NCI-H1417 (cell line): ENCODE data around the gene HSPB6.

Source experiments
- DNase-seq, 3 experiments: peaks; one replicate each; lab custom pipeline; 2025; lab: John Stamatoyannopoulos, UW

HSPB6 gene

DNA sequence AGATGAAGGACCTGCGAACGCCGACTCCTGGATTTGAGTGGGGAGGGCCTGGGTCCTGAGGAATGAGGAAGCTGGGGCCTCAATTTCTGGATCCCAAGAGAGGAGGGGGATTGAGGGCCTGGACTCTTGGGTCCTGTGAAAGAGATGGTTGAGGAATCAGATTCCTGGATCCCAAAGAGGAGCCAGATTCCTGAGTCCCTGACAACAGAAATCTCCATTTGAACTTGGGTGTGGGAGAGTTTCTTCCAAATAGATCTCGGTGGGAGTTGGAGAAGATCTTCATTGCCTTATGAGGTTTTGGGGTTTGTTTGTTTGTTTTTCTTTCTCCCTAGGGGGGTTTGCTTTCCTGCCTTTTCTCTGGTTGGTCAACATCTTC is 10.8 kb downstream of the HSPB6 start:
- no peak for DNase-seq

DNA sequence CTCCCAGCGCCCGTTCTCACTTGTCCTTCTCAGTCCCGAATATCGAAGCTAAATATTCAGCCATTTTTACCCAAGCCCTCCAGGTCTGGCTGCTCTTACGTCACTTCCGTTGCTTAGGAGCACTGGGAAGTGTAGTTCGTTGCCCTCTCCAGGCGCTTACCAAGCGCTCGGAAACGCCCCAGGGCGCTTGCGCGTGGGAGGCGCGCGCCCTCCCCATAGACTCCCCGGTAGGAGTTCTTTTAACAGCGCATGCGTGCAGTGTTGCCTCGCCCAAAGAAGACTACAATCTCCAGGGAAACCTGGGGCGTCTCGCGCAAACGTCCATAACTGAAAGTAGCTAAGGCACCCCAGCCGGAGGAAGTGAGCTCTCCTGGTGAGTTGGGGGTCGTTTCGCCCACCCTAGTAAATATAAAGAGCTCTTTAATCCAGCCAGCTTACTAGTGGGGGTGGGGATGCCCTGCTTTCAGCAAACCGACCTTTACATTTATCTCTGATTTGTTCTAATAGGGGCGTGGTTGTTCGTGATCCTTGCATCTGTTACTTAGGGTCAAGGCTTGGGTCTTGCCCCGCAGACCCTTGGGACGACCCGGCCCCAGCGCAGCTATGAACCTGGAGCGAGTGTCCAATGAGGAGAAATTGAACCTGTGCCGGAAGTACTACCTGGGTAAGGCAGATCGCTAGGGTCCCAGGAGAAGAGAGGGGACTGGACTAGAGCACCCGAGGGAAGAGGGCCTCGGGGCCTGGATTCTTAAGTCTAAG is 11.3 kb downstream of the HSPB6 start, which contains the start of the genes PSENEN and U2AF1L4:
Gene PSENEN (plus strand): TSS at position 324 of the 759 bp plus-strand sequence. CDS start 280 bp downstream, at position 604.
Gene U2AF1L4 (minus strand): TSS at position 91 of the 759 bp plus-strand sequence. CDS start 27 bp downstream, at position 64.
- peak; percentile 97 to 100 (median 99) for DNase-seq

DNA sequence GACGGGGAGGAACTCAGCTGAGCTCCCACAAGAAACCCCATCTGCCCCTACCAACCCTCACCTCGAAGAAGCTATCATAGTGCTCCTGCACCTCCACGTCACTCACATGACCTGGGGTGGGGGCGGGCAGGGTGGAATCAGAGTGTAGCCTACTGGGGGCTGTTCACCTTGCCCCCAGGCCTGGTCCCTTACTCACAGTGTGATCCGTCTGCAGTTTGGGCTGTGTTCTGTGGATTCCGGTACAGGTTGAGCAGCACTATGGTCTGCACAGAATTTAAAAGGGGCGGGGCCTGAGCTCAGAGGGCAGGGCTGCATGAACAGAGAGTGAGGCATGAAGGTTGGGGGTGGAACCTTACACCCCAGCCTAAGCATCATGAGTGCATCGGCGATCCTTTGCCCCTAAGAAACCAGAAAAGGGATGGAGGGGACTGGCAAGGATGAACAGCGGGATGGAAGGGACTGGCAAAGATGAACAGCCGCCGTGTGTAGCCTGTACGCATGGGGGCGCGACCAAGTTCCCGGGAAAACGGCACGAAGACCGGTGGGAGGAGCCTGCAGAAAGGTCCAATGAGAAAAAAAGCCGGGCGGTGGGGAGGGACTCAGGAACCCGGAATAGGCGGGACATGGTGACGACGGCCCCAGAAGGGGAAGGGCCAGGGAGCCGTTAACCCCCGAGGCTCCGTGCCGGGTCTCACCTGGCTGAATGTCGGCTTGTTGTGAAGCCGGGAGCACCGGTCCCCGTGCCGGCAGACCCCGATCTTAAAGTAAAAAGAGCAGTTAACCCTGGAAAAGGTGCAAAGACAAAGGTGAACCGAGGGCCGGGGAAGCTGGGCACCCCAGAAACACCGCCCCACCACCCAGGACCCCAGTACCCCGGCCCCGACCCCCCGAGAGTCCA is 12.2 kb downstream of the HSPB6 start:
- DNase-seq, result peak; percentile 92 to 97 (median 97)

DNA sequence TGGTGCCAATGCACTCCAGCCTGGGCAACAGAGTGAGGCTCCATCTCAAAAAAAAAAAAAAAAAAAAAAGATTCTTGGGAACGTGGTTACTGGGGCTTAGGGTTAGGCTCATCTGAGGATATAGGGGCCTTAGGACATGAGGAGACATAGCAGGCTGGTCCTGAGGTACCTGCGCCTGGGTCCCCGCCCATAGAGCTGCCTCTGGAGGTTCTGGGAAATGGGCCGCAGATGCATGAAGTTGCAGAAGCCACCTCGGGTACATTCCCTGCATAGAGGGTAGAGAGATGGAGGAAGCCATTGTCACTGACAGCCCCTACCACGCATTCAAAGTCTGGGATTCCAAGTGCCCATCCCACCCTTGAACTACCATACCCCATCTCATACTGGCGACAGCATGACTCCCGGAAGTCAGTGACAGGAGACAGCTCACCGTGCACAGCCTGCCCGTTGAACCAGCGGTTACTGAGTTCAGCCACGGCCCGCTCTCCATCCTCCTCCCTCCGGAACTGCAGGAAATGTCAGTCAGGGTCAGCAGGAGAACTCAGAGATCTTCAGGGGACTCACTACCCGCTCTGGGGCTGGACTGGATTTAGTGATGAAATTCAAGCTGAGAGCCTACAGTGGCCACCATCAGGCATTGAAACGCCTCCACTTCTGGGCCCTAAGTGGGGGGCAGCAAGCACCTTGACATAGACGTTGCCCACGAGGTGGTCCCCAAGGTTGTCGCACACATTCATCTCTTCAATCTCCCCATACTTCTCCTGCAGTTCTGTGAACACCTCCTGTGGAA is 13.0 kb downstream of the HSPB6 start:
- no peak for DNase-seq

DNA sequence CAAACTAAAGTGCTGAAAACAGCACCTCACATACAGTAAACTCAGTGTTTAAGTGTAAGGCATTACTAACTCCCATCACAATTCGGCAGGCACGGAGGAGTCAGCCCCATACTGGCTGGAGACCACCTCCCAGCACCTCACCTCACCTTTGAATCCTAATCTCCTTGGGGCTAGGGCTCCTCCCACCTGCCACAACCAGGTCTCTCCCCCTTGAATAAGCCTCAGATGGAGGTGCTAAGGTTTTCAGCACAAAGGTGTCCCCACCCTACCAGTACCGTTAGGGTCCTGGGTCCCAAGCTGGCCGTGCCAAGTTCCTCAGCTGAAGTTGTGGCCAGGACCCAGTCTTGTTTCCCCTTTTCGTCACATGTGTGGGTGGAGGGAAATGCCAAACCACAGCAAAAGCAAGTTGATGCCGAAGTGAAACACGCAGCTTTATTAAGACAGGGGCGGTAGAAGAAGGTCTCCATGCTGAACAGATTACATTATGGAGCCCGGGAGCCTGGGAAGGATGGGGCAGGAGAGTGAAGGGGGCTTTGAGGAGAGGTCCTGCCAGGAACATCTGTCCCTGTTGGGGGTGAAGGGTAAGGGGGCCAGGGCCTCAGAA is 14.6 kb downstream of the HSPB6 start, which contains the start of gene IGFLR1:
Gene IGFLR1 (minus strand): TSS at position 332 of the 604 bp plus-strand sequence. CDS start 1,272 bp downstream, outside the sequence.
- DNase-seq, result no peak

DNA sequence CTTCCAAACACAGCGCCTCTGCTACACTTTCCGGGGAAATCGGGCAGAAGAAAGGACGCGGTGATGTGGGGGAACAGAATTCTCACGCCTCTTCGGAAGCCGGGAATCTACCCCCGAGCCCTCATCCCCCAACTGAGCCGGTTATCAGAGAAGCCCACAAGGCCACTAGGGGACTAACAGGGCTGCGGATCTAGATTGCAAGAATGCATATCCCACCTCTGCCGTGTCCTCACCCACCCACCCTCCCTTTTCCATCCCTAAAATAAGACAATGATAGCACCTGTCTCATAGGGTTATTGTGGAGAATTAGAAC is 15.7 kb downstream of the HSPB6 start:
- DNase-seq, result no peak

DNA sequence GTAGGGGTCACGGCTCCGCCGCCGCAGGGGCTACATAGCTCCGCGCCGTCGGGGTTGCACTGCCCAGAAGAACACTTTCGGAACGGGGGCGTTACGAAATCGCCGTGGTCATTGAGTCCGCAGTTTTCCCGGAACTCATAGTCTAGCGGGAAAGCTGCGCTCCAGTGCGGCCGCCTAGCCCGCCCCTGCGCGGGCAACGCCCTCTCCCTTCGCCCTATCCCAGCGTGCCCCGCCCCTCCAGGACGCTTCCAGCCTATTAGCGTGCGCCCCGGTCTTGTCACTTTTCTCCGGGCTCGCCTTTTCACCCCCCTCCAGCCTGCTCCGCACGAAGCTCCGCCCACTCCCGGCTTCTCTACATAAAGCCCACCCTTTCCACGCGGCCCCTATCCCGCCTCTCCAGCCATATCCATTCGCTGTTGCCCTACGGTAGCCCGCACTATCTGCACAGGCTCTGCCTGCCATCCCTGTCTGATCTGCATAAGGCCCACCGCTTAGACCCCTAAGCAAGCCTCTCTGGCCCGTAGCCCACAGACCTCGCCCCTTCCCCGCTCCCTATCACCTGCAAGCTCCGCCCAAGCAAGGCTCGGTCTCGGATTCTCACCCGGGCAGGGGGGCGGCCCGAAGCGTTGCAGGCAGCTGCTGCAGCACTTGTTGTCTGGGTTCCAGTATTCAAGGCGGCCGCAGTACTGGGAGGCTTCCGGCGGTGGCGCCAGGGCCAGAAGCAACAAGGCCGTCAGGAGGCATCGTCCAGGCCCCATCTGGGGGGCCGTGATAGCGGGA is 16.2 kb downstream of the HSPB6 start:
- DNase-seq, result peak; percentile 96 to 99 (median 98)

DNA sequence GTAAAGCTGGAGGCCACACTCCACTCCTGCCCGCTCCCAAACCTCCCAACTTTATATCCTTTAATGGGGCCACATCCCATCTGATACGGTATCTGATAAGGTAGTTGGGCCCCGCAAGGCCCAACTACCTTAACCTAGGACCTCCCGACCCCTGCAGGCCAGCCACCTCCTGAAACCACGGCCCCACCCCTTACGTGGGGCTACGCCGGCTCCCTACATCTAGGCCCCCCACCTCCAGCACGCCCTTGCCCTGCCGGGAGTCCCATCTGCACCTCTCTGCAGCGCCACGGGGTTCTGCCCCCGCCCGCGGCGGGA is 16.8 kb downstream of the HSPB6 start:
- DNase-seq, result no peak

DNA sequence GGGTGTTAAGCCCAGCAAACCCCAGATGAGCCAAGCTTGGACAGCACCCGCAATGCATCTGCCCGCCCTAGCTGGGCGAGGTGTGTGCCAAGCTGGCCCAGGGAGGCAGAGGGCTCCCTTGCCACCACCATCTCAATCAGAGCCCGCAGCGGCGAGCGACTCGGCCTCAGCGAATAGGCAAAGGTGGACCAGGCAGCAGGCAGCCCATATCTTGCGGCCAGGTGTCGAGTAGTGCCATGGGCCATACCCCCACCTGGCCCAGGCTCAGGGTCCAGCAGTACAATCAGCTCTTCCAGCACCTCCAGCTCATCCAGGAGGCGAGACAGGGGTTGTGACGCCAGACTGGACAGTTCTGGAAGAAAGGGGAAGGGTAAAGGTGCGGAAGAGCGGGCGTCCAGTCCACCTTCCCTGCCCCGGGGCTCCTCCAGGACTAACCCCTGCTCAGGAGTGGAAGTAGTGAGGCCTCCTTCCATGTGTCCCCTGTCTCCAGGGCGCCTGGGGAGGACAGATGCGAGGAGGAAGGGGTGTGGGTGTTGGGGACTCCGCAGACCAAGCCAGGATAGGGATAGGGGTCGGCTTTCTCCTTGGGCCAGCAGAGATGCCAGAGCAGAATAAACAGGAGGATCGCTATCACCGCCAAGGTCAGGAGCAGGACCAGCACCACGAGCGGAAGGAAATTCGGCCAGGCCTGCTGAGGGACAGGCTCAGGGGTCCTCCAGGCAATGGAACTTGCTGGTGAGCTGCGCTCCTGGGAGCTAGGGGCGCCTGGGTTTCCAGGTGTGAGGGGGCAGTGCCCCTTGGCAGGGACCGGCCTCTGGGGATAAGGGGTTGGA is 17.3 kb downstream of the HSPB6 start:
- DNase-seq, result peak in 1 of 3 experiments; percentile 24

DNA sequence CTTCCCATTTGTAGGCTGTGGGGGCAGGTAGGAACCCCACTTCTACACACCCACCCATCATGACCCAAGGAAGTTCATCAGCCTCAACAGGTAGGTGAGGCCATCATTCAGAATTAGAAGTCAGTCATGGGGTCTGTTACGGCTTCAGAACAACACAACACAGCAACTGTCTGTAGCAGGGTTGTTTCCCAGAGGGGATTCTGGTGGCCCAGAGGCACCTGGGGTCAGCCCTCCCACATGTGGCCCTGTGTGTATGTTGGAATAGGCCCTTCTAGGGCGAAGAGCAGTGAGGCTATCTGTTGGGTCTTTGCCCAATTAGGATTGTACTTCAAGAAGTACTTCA is 18.0 kb downstream of the HSPB6 start:
- no peak for DNase-seq

DNA sequence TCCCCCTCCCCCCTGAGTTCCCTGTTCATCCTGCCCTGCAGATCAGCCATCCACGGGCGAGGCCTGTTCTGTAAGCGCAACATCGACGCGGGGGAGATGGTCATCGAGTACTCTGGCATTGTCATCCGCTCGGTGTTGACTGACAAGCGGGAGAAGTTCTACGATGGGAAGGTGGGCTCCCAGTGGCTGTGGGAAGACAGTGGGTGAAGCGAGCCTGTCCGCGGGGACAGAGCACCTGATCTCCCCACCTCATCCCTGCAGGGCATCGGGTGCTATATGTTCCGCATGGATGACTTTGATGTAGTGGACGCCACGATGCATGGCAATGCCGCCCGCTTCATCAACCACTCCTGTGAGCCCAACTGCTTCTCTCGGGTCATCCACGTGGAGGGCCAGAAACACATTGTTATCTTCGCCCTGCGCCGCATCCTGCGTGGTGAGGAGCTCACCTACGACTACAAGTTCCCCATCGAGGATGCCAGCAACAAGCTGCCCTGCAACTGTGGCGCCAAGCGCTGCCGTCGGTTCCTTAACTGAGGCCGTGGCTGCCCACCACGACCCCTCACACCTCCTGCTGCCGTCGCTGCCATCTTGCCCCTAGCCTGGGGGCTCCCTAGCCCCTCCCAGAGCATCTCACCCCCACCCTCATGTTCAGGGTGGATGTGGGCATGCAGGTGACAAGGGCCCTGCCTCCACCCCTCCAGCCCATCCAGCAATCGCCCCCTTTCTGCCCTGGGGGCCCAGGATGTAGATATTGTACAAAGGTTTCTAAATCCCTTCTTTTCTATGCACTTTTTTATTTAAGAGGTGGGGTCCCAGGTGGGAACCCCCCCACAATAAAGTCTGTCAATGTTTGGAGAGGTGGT is 18.6 kb downstream of the HSPB6 start:
- no peak for DNase-seq

DNA sequence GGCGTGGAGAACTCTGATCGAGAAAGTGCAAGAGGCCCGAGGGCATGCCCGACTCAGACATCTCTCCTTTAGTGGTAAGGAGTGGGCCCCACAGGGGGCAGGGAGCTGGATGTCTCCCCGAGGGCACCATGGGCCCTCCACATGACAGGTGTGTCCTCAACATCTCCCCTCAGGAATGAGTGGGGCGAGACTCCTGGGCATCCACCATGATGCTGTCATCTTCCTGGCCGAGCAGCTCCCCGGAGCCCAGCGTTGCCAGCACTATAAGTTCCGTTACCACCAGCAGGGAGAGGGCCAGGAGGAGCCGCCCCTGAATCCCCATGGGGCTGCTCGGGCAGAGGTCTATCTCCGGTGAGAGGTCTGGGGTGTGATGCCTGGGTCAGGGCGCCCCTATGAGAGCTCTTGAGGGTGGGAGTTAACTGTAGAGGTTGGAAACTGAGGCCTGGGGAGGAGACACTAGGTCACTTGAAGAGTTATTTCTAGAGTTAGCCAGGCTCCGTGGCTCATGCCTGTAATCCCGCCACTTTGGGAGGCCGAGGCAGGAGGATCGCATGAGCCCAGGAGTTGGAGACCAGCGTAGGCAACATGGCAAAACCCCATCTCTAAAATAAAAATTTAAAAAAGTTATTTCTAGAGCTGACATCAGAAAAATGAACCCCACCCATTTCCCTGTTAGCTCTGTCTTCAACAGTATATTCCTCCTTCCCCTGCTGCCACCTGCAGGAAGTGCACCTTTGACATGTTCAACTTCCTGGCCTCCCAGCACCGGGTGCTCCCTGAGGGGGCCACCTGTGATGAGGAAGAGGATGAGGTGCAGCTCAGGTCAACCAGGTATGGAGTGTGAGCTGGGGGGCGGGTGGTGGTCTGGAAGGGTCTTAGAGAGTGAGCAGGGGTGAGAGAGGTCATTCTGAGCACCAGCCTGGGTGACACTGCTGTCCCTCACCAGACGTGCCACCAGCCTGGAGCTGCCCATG is 19.6 kb downstream of the HSPB6 start:
- no peak for DNase-seq

DNA sequence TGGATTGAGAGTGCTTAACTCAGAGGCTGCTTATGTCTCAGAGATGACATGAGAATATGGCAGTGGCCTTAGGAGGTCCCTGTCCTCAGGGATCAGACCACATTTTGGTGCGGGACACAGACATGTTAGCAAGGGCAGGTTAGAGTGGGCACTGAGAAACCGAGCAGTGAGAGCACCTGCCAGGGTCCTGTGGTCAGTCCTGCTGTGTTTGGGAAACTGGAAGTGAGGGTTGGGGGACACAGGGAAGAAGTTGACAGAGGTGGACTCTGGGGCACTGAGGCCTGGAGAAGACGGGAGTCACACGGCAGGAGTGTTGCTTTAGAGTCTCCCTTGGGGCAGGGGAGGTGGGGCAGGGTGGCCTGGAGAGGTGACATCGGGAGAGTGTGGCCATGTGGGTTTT is 21.9 kb downstream of the HSPB6 start:
- DNase-seq, result no peak

DNA sequence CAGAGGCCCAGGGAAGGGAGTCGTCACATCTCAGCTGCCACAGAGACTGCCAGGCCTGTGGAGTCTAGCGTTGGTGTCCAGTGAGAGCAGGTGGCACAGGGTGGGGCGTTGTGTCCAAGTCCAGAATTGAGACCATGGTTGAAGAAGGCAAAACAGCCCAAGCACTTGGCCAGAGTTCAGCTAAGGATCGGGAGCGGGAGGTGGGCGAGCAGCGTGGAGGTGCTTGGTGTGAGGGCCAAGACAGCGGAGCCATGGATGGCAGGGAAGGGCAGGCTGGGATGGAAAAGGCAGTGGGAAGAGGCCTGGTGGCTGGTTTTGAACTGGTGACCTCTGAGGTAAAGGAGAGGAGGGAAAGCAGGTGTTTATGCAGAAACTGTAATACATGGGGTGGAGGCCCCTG is 22.6 kb downstream of the HSPB6 start:
- DNase-seq, result no peak

DNA sequence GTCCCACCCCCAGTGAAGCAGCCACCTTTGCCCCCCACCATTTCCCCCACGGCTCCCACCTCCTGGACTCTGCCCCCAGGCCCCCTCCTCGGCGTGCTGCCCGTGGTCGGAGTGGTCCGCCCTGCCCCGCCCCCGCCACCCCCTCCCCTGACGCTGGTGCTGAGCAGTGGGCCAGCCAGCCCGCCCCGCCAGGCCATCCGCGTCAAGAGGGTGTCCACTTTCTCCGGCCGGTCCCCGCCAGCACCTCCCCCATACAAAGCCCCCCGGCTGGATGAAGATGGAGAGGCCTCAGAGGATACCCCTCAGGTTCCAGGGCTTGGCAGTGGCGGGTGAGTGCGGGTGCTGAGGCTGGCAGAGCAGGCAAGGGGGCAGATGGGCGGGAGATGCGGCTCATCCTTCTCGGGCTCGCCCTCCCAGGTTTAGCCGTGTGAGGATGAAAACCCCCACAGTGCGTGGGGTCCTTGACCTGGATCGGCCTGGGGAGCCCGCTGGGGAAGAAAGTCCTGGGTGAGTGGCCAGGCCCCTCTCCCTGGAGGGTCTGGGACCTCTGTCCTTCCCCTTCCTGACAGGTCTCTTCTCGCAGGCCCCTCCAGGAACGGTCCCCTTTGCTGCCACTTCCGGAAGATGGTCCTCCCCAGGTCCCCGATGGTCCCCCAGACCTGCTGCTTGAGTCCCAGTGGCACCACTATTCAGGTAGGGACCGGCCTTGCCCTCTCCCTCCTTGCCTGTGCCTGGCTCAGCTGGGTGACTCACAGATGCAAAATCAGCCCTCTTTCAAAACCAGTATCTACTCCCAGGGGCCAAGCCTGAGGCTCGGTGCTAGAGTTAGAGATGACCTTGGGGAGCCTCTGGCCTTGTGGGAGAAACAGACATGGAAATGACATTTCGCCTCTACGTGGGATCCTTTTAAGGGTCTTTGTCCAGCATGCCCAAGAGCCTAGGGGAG is 23.4 kb downstream of the HSPB6 start:
- no peak for DNase-seq

DNA sequence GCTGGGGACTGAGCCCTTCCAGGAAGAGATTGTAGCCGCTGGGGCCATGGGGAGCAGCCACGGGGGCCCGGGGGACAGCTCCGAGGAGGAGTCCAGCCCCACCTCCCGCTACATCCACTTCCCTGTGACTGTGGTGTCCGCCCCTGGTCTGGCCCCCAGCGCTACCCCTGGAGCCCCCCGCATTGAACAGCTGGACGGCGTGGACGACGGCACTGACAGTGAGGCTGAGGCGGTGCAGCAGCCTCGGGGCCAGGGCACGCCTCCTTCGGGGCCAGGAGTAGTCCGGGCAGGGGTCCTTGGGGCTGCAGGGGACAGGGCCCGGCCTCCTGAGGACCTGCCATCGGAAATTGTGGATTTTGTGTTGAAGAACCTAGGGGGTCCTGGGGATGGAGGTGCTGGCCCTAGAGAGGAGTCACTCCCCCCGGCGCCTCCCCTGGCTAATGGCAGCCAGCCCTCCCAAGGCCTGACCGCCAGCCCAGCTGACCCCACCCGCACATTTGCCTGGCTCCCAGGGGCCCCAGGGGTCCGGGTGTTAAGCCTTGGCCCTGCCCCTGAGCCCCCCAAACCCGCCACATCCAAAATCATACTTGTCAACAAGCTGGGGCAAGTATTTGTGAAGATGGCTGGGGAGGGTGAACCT is 24.2 kb downstream of the HSPB6 start:
- DNase-seq, result no peak
